NOMO-1 treated with DMSO at 0.1 percent for 48 hours (cell line): Measurements from ENCODE around the gene TMEM109.

Experiments used
- DNase-seq: peaks from one replicate; lab custom pipeline; 2025; ENCODE audit not compliant: unreplicated experiment; lab: John Stamatoyannopoulos, UW

TMEM109 gene

GRCh38 chr11:60939855-60940254, 25.9 kb downstream of the TMEM109 start:
- DNase-seq, result no peak

DNA sequence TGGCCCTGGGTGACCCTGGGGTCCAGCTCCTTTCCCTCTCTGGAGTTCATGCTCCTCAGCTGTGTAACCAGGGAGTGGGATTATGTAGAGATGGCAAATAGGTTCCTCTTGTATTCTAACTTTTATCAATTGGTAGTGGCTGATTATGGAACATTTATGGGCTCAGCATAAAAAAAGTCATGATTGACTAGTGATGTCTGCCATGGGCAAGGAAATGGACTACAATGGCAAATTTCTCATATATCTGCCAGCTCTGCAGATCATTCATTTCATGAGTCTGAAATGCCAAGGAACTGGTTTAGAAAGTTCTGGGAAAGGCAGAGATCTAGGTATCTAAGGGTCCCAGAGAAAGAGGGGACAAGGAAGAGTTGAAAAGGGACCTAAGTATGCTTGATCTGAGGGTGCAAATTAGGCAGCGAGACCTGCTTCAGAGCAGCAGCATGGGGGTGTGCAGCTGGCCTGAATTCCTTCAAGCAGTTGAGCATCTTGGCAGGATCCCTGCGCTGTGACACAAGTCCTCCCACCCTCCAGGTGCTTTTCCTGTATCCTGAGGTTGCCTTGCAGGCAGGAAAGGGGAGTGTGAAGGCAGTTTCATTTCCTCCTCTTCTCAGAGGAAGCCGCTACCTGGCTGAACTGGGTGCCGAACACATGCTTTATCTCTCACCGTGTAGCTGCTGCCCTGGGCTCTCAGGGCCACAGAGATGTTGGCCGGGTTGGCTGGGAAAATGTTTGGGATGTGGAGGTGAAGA, 27.6 kb downstream of the TMEM109 start:
- DNase-seq, result no peak

DNA sequence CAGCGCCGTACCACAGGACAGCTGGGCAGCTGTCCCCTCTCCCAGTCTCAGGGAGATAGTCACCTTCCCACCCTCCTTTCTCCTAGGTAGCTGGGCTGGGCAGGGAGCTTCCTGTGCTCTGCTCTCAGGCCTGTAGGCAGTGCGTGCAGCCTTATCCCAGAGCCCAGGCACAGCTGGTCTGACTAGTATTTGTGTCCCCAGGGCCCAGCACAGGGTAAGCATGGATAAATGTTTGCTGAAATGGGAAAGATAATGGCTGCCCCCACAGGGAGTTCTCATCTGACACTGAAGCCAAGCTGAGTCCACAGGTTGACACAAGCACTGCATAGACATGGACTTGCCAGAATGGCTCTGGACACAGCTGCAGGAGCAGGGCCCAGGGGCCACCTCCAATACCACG, 28.3 kb downstream of the TMEM109 start:
- DNase-seq, result no peak

DNA sequence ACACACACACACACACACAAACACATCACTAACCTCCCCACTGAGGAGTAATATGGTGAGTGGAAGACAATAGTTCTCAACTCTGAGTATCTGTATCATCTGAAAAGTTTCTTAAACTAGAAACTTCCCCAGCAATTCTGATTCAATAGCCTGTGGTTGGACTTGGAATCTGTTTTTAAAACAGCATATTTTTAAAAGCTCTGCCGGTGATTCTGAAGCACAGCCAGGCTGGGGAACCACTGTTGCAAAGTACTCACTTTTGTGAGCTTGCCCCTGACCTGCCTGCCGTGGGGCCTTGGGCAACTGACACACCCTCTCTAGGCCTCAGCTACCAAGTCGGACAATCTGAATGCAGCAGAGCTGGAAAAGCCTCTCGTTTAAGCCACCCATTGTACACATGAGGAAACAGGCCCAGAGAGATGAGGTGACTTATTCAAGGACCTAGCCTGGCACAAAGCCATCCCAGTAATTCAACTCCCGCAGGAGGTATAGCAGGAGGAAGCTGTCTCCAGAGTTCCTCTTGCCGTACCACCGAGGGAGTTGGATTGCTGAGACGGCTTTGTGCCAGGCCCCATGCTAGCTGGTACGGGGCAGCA, 29.1 kb downstream of the TMEM109 start:
- DNase-seq, result no peak

GRCh38 chr11:60944490-60945294, 30.7 kb downstream of the TMEM109 start:
- peak; percentile 22 for DNase-seq

DNA sequence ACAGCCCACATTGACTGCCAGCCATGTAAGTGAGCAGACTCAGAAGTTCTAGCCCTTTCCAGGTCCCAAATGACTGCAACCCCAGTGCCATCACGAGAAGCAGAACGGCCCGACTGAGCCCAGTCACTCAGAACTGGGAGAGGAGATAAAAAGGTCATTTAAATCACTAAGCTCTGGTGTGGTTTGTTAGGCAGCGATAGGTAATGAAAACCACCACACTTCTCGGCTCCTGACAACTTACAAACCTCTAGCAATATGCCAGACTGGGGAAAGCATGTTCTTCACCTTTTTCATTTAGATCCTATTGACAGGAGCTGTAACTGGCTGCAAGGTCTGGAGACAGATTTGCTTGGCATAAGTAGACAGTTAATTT, 31.3 kb downstream of the TMEM109 start:
- DNase-seq, result no peak

DNA sequence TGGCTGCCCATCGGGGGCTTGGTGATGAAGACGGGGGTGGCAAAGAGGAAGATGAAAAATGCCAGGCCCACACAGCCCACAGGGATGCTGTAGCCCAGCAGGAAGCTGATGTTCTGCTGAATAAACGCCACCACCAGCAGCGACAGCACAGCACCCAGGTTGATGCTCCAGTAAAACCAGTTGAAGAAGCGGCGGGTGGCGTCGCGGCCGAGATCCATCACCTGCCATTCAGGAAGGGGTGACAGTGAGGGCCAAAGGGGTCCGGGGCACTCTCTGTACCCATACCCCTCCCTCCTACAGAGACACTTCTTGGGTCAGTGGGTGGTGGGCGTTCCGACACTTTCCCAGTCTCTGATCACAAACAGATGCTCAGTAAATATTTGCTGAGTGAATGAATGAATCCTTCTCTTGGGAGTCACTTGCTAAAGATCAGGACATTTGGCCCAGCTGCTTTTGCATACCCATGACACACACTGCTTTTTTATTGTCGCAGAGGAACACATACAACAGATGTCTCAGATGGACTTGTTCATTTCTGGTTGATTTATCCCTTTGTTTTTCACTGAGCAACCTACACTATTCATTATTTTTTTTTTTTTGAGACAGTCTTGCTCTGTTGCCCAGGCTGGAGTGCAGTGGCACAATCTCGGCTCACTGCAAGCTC, 32.8 kb downstream of the TMEM109 start:
- no peak for DNase-seq

DNA sequence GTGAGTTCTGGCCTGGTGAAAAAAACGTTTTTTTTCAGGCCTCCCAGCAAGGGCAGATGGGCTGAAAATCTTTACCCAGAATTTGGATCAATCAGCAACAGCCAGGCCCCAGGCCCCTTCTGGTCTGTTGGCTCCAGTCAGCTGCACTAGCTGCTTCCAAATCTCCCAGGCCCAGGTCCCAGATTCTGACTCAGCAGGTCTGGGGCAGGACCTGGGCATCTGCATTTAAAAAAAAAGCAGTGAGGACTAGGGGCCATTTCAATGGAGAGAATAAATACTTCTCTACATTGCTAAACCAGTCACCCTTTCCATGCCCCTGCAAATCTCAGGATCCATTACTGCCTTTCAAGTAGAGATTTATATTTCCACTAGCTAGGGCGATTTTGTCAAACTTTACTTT, 33.7 kb downstream of the TMEM109 start:
- DNase-seq, result no peak

GRCh38 chr11:60948250-60948649, 34.3 kb downstream of the TMEM109 start:
- no peak for DNase-seq

DNA sequence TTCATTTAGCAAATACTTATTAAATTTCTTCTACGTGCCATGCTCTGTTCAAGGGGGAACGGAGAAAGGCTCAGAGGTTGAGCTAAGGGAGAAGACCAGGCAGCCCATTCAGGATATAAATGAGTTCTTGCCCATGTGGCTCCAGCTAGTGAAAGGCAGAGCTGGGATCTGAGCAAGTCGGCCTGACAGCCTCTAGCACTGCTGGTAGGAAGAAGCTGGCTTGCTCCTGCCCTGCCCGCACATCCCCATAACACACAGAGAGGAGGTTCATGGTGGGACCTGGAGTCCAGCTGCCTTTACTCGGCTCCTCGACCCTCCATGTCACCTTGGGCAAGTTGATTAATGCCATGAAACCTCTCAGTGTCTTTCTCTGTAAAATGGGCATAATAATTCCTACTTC, 36.1 kb downstream of the TMEM109 start:
- no peak for DNase-seq

DNA sequence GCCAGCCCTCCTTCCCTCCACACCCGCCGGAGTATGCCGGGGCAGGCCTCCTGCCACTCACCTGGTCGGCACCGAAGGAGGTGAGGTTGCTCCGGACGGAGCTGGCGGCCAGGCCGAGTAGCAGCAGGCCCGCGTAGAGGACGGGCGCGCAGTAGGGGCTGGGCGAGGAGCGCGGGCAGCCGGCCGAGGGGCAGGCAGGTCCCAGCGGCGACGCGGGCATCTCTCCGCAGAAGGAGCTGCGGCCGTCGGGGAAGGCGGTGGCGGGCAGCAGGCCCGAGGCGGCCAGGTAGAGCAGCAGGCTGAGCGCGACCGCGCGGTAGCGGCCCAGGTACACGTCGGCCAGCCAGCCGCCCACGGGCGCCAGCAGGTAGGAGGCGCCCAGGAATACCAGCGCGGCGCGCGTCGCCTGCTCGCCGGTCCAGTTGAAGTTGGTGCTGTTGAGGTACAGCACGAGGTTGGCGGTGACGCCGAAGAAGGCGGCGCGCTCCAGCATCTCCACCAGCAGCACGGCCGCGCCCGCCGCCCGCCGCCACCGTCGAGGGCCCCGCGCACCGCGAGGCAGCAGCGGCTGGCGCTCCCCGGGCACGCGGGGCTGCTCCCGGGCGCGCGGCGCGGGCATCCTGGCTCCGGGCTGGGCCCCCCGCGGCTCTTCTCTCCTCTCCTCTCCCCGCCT, 37.1 kb downstream of the TMEM109 start:
- DNase-seq, result no peak

DNA sequence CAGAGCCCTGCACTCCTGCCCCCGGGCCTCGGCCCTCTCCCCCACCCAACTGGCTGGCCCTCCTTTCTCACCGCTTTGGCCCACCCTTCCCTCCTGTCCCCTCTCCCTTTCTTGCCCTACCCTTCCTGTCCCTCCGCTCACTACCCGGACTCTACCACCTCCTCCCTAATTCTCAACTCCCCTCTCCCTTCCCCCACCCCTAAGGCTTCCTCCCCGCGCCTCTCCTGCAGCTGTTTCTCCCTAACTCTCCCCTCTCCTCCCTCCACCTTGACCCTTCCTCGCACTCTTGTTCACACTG, 37.6 kb downstream of the TMEM109 start:
- peak; percentile 22 for DNase-seq

GRCh38 chr11:60951904-60952741, 38.2 kb downstream of the TMEM109 start, which contains the start of gene SLC15A3:
Gene SLC15A3 (minus strand): TSS chr11:60952176. CDS start chr11:60951551, 625 bp downstream.
- peak; percentile 97 for DNase-seq

DNA sequence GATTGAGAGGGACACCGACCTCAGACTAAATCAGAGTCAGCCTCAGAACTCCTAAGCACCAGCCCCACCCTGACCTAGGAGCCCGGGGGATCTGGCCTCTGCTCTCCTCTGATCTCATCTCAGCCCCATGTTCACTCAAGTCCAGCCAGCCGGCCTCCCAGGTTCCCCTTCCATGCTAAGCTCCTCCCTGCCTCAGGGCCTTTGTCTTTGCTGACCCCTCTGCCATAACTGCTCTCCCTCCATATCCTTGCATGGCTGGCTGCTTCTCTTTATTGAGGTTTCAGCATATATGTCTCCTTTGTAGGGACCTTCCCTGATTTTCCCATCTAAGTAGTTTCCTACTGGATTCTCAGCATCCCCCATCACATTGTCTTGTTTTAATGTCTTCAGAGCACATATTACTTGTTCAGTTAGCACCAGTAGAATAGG, 38.8 kb downstream of the TMEM109 start:
- DNase-seq, result no peak

- DNase-seq, result no peak
These were observed 39.8 kb downstream of the TMEM109 start for GRCh38 chr11:60953781-60954180.

- DNase-seq, result peak; percentile 59
These were observed 40.5 kb downstream of the TMEM109 start for GRCh38 chr11:60954421-60954820.

- DNase-seq, result peak; percentile 22
These were observed 41.6 kb downstream of the TMEM109 start for GRCh38 chr11:60955571-60955970.

- DNase-seq, result no peak
These were observed 43.2 kb downstream of the TMEM109 start for GRCh38 chr11:60957188-60957587.

DNA sequence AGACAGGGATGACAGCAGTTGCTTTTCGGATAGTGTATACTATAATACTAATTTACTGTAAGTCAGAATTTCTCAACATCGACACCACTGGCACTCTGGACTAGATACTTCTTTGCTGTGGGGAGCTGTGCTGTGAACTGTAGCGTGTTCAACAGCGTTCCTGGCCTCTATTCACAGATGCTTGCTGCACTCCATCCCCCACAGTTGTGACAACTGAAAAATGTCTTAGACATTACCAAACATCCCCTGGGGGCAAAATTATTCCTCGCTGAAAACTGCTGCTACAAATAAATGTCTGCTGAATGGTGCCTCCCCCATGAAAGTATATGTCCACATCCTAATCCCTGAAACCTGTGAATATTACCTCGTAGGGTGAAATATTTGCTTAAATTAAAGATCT, 45.5 kb downstream of the TMEM109 start:
- DNase-seq, result no peak

DNA sequence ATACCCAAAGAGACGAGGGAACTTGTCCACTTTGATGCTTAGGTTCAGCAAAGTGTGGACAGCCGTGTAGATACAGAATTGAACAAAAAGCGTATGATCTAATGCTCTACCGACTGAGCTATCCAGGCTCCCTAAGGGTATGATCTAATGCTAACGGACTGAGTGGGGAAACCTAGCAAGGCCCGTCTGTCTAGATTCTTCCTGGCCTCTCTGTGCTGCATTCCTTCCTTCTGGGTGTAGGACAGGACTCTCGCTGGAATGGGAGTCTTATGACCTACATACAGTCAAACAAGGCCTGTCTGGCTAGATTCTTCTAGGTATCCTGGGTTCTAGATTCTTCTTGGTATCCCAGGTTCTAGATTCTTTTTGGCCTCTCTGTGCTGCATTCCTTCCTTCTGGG, 46.4 kb downstream of the TMEM109 start:
- no peak for DNase-seq
